ENCODE measurements around the gene AFDN. TPM values are rescaled to one million over a fixed set of nuclear protein-coding genes. Genes with fewer than 3 reads are reported as not detected.

AFDN gene
- total and polyA plus RNA-seq, 2 experiments from 2014 or later, result 130 to 198 TPM

DNA sequence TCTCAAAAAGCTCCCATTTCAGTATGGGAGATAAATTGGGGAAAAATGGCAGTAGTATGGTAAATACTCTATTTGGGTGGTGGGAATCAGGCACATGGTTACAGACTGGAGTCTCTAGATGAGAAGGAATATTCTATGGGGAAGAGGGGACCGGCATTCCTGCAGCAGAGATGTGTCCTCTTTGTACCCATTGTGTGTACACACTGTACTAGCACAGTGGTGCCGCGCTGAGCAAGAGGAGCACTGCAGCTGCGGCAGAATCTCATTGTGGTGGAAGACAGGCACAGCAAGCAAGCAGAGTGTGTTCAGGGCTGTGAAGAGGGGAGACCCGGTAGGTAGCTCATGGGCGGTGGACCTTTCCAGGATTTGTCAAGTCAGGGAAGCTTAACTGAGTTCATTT is 13.0 kb downstream of the AFDN start:
- Histone ChIP-seq H3K9me2 (replicated peaks; ENCODE audit: insufficient read depth) (no peaks in the 10 kb centered on the region), H3K79me2 (peaks cover 100% of the 10 kb centered on the region), H3K4me1 (ENCODE audit: insufficient read depth) (peaks cover 34% of the 10 kb centered on the region), H3K27ac (peak overlapping the region; percentile 8), H3K27me3 (no peaks in the 10 kb centered on the region), H4K20me1 (ENCODE audit: insufficient read depth, poor library complexity, severe bottlenecking) (peaks cover 97% of the 10 kb centered on the region), H3K4me2 (peak overlapping the region; percentile 5), H3K9me3 (ENCODE audit: low read depth) (no peaks in the 10 kb centered on the region), H3K4me3 (no peak overlapping the region), H2AFZ (no peak overlapping the region), H3K36me3 (replicated peaks; ENCODE audit: insufficient read depth, low read depth) (no peaks in the 10 kb centered on the region)
- DNase-seq (ENCODE audit: low spot score), result no peak
- 88% methylated on average over 6 of the region's 6 CpGs for WGBS (ENCODE audit: low lambda C conversion rate, missing lambda C conversion rate)
- TF ChIP-seq, protein P1, sequence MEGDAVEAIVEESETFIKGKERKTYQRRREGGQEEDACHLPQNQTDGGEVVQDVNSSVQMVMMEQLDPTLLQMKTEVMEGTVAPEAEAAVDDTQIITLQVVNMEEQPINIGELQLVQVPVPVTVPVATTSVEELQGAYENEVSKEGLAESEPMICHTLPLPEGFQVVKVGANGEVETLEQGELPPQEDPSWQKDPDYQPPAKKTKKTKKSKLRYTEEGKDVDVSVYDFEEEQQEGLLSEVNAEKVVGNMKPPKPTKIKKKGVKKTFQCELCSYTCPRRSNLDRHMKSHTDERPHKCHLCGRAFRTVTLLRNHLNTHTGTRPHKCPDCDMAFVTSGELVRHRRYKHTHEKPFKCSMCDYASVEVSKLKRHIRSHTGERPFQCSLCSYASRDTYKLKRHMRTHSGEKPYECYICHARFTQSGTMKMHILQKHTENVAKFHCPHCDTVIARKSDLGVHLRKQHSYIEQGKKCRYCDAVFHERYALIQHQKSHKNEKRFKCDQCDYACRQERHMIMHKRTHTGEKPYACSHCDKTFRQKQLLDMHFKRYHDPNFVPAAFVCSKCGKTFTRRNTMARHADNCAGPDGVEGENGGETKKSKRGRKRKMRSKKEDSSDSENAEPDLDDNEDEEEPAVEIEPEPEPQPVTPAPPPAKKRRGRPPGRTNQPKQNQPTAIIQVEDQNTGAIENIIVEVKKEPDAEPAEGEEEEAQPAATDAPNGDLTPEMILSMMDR (IDR thresholded peaks at IDR 0.05; ENCODE audit: poor library complexity), result no peak
- TF ChIP-seq EZH2phosphoT487 (IDR thresholded peaks at IDR 0.05; ENCODE audit: low read depth, severe bottlenecking, unreplicated experiment), result no peak
- TF ChIP-seq EZH2 (IDR thresholded peaks at IDR 0.05; ENCODE audit: borderline replicate concordance), result no peak

DNA sequence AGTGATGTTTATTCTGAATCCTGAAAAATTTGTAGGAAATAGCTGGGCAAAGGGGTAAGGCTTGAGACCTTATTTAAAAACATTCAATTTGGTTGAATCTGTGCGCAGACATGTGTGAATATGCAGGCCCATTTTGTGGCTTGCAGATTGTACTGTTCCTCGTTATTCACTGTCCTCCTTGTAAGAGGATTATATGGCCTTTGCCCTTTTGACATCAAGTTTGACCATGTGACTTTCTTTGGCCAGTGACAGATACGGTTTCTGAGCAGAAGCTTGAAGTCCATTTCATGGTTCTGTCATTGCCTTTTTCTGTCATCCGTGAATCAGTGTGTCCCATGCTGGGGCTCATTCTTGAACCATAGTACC is 13.4 kb downstream of the AFDN start:
- Histone ChIP-seq H3K4me2 (peak overlapping the region; percentile 61), H3K9me3 (ENCODE audit: low read depth) (no peaks in the 10 kb centered on the region), H3K36me3 (replicated peaks; ENCODE audit: insufficient read depth, low read depth) (no peaks in the 10 kb centered on the region), H4K20me1 (ENCODE audit: insufficient read depth, poor library complexity, severe bottlenecking) (peaks cover 98% of the 10 kb centered on the region), H3K27me3 (no peaks in the 10 kb centered on the region), H3K4me1 (ENCODE audit: insufficient read depth) (peaks cover 34% of the 10 kb centered on the region), H2AFZ (no peak overlapping the region), H3K9me2 (replicated peaks; ENCODE audit: insufficient read depth) (no peaks in the 10 kb centered on the region), H3K27ac (no peak overlapping the region), H3K79me2 (peaks cover 100% of the 10 kb centered on the region), H3K4me3 (no peak overlapping the region)
- TF ChIP-seq EZH2phosphoT487 (IDR thresholded peaks at IDR 0.05; ENCODE audit: low read depth, severe bottlenecking, unreplicated experiment) (no peak), EZH2 (IDR thresholded peaks at IDR 0.05; ENCODE audit: borderline replicate concordance) (no peak)
- TF ChIP-seq, protein P1 (IDR thresholded peaks at IDR 0.05; ENCODE audit: poor library complexity), result no peak
- WGBS (ENCODE audit: low lambda C conversion rate, missing lambda C conversion rate), result 88% methylated on average over 4 of the region's 4 CpGs
- DNase-seq (ENCODE audit: low spot score), result no peak

DNA sequence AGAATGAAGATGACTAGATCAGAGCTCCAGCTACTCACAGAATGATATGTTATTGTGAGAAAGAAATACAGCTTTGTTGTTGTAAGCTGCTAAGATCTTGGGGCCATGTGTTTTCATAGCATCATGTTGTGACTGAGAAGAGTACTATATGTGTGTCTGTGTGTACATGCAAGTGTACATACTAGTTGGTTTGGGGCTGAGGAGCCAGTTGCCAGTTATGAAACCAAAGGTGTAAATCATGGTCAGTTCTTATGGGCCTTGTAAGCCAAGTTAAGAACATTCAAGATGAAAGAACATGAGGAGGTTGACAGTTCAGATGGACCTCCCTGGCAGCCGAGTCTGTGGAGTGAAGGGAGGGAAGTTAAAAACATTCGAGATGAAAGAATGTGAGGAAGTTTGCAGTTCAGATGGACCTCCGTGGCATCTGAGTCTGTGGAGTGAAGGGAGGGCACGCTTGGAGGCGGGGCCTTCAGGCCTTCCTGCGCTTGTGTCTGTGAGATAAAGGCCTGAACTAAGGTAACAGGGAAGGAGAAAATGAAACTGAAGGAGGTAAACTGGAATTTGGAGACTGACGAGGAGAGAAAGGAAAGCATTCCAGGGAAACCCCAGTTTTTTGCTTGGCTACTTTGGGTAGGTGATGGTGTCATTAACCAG is 13.9 kb downstream of the AFDN start:
- H3K4me1 ChIP-seq (ENCODE audit: insufficient read depth), result peaks cover 34% of the 10 kb centered on the region
- no peak overlapping the region for H2AFZ ChIP-seq
- DNase-seq (ENCODE audit: low spot score), result peak; percentile 28
- peak overlapping the region; percentile 61 for H3K4me2 ChIP-seq
- H3K9me3 ChIP-seq (ENCODE audit: low read depth), result no peaks in the 10 kb centered on the region
- no peak overlapping the region for H3K4me3 ChIP-seq
- H3K9me2 ChIP-seq (replicated peaks; ENCODE audit: insufficient read depth), result no peaks in the 10 kb centered on the region
- H3K79me2 ChIP-seq, result peaks cover 100% of the 10 kb centered on the region
- H4K20me1 ChIP-seq (ENCODE audit: insufficient read depth, poor library complexity, severe bottlenecking), result peaks cover 98% of the 10 kb centered on the region
- H3K36me3 ChIP-seq (replicated peaks; ENCODE audit: insufficient read depth, low read depth), result no peaks in the 10 kb centered on the region
- peak overlapping the region; percentile 49 for H3K27ac ChIP-seq
- 57% methylated on average over 7 of the region's 7 CpGs for WGBS (ENCODE audit: low lambda C conversion rate, missing lambda C conversion rate)
- TF ChIP-seq, protein P1 (IDR thresholded peaks at IDR 0.05; ENCODE audit: poor library complexity), result no peak
- TF ChIP-seq EZH2 (IDR thresholded peaks at IDR 0.05; ENCODE audit: borderline replicate concordance) (no peak), EZH2phosphoT487 (IDR thresholded peaks at IDR 0.05; ENCODE audit: low read depth, severe bottlenecking, unreplicated experiment) (no peak)
- no peaks in the 10 kb centered on the region for H3K27me3 ChIP-seq
